HG03066 (cell line): Measurements from ENCODE around the gene RALGPS1.

Experiments used
- ATAC-seq: cut with Tn5 transposase; IDR thresholded peaks from one replicate; pipeline ENCODE4 v1.9.1; 2021; ENCODE audit warnings: low read depth; ENCODE audit not compliant: unreplicated experiment

RALGPS1 gene

DNA sequence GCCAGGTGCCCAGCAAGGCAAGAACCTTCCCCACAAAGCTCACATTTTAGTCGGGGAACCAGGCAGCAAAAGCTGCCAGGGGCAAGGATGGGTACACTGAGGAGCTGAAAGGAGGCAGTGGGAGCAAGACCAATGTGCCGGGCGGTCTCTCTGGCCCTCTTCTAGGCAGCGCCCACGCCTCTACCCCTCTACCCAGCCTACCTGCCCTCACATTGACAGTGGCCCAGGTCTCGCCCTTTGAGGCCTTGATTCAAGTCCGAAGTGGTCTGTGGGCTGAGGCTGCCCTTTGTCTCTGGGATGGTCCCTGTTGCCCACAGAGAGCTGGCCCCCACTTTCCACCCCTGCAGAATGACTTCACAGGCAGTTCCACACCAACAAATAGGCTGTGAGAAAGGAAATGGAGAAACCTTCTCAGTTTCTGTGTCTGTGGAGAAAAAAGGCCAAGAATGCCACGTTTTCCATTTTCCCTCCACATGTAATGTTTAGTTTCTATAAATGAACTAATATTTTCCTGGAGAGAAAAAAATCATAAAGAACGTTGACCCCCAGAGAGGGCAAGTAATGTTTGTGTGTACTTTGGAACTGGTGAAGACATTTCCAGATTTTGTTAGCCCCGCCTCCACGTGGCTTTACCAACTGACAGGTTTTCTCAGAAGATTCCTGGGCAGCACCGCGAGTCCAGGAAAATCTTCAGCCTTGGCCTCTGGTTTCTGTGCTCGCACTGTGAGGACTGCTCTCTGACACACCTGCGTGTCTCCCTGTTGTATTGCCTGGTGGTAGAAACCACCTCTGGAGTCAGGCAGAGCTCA, 265.3 kb downstream of the RALGPS1 start:
- ATAC-seq = no peak

DNA sequence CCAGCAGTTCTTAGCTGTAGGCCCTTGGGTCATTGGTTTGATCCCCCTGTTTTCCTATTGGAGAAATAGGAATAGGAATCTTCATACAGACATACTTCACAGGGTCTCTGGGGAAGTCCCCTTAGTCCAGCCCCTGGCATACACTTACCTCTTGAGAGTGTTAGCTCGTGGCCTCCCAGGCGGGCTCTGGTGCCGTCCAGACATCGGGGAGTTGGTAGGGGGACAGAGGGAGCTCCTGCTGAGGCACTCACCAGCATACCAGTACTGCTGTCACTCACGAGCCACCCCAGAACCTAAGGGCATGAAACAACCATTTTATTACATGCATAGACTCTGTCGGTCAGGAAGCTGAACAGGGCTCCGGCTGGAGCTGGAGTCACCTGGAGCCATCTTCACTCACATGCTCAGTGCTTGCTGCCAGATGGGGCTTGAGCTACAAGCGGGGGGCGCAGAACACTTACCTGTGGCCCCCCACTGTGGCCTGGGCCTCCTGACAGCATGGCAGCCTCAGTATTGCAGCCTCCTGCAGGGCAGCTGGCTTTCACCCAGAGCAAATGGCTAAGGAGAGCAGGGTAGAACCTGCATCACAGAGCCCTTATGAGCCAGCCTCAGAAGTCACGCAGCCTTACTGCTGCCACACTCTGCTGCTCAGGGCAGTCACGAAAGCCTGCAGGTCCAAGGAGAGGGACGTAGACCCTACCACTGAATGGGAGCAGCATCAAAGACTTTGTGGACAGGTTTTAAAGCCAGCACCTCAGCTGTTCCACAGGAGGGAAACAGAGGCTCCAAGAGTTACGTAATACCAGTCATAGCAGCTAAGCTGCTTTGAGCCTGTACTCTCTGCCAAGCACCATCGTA, 266.1 kb downstream of the RALGPS1 start:
- no peak for ATAC-seq

DNA sequence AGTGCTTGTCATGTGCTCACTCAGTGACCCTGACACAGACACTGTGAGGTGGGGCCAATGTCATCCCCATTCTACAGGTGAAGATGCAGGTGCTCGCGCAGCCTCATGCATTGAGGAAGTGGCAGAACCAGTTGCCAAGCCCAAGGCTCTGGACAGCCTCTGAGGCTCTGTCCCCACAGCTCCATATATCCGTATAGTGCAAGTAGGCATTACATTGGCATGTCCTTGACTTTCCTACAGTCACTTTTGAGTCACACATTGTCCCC, 266.7 kb downstream of the RALGPS1 start:
- ATAC-seq = no peak

DNA sequence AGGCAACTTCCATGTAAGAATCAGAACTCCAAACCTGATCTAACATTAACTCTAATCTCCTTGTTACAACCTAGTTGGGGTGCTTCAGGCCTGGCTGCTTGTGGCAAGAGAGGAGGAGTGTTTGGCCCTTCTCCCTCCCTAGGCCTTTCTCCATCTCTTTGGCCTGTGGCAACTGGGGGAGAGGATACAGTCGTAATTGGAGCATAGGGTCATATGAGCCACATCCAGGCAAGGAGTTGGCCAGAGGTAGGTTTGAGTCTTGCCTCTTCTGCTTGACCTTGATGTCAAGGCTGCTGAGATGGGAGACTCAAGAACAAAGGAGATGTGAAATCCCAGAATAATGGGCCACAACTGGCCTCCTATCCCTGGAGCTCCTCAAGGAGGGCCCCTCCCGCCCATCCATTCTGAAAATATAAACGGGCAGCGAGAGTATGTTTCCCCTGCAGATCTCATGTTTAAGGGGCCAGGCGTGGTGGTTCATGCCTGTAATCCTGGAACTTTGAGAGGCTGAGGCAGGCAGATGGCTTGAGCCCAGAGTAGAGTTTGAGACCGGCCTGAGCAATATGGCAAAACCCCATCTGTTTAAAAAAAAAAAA, 267.1 kb downstream of the RALGPS1 start:
- no peak for ATAC-seq

DNA sequence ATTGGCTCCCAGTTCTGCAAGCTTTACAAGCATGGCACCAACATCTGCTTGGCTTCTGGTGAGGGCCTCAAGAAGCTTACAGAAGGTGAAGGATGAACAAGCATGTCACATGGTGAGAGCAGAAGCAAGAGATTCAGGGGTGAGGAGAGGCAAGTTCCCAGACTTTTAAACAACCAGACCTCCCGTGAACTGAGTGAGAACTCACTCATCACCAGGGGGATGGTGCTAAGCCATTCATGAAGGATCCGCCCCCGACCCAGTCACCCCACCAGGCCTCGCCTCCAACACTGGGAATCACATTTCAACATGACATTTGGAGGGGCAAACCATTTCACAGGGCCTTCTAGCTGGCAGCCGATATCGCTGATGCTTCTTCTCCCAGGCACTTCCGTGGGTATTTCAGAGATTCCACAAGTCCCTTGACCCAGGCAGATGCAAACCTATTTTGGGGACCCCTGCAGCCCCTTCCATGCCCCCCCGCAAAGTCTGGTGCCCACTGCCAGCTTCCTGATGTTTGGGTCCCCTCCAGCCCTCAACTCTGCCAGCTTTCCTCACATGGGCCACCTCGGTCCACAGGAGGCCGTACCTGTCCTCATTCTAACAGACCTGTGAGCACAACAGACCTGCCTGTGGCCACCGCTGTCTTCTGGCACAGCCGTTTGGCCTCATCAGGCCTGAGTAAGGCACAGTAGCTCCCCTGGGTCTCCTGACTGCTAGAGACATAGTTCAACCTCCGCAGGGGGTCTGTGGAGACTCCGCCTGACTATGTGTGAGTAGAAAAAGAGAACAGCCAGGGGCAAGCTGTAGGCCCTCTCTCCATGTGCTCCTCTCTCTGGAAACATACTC, 268.5 kb downstream of the RALGPS1 start:
- ATAC-seq = no peak

DNA sequence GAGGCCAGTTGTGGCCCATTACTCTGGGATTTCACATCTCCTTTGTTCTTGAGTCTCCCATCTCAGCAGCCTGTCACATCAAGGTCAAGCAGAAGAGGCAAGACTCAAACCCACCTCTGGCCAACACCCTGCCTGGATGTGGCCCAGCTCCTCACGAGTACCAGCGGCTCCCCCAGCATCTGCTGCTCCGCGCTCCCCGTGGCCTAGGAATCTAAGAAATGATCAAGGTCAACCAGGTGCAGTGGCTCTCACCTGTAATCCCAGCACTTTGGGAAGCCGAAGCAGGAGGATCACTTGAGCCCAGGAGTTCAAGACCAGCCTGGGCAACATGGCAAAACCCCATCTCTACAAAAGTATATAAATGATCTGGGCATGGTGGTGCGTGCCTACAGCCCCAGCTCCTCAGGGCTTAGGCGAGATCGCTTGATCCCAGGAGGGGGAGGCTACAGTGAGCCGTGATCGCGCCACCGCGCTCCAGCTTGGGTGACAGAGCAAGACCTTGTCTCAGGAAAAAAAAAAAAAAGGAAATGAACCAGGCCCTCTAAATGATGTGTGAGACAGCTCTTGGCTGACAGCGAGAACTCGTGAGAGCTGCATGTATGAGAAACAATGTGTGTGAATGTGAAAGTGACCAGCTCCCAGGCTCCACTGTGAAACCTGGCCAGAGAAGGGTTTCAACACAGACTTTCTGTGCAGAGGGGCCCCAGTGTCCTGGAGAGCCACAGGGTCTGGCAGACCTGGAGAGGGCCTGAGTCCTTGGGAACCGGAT, 269.4 kb downstream of the RALGPS1 start:
- peak; percentile 72 for ATAC-seq

DNA sequence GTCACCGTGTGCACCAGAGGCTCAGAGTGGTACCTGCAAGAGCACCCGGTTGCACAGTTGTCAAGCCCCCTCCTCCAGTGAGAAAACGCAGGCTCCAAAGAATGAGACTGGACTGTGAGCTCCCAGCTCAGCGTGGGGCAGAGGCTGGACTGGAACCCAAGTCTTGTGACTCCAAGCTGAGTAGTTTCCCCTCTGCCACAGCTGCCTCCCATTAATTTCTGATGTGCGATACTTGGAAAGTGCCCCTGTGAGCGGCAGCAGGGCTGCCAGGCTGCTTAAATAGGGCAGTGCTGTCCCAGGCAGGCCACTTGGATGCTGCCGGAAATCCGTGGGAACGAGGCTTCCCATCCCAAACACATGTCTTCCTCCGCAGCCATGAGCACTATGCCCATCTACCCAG, 270.1 kb downstream of the RALGPS1 start:
- ATAC-seq = no peak

DNA sequence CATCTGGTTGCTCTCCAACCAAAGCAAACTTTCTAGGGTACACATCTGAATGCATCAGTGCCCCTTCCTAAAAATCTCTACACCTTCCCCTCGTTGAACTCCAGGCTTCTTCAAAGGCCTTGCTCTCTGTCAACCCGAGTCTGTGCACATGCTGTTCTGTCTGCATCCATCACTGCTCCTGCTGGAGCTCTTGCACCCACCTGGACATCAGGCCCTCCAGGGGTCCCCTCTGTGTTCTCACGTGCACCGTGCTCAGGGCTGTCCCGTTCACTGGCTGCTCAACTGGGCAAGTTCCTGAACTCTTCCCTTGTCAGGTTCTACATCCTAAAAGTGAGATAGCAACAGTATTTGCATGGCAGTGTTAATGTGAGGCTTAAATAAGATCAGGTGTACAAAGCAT, 270.6 kb downstream of the RALGPS1 start:
- no peak for ATAC-seq

DNA sequence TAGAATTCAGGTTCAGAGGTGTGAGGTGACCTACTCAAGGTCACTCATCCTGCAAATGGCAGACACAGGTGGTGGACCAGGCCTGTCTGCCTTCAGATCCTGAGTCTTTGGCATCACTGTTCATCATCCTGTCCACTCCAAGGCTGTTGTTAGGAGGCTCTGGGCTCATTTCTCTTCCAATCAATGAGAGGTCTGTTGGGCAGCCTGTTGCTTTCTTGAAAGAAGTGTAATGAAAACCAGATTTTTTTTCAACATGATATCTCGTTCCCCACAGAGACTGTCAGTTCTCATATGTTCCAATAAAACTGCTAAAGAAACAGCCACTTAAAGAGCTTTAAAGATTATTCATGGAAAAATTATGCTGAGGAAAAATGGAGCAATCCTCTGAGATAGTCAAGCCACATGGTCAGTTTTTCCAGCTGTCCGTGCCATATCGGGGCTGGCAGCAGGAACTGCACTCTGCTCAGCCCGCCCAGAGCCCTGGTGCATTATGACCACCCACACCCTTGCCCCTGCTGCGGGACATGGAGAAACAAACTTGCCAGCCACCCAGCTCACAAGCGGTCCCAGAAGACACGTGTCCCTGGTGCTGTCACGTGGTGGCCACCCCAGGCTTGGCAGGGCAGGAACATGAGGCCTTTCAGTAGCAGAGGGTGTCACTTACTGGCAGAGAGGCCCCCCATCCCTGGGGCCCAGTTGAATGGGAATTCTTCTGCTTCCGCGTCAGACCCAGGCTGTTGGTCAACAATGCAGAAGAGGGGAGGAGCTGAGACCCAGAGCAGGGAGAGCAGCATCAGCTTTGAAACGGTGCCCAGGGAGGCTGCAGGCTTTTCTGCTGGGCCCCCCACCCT, 271.6 kb downstream of the RALGPS1 start:
- no peak for ATAC-seq

DNA sequence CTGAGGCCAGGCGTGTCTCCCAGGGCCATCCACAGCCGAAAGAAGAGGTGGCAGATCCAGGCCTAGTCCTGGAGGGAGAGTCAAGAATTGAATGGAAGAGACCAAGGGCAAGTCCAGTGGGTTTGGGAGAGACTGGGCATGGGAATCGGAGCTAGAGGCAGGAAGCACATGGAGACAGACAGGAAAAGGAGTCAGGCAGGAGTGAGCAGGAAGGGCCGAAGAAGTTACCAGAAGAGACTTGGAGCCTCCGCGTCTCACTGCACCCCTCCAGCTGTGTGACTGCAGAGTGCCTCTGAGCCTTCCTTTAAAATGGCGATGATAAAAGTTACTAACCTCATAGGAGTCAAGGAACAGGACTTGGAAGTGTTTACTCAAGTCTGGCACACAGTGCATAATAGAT, 272.2 kb downstream of the RALGPS1 start:
- ATAC-seq = no peak

DNA sequence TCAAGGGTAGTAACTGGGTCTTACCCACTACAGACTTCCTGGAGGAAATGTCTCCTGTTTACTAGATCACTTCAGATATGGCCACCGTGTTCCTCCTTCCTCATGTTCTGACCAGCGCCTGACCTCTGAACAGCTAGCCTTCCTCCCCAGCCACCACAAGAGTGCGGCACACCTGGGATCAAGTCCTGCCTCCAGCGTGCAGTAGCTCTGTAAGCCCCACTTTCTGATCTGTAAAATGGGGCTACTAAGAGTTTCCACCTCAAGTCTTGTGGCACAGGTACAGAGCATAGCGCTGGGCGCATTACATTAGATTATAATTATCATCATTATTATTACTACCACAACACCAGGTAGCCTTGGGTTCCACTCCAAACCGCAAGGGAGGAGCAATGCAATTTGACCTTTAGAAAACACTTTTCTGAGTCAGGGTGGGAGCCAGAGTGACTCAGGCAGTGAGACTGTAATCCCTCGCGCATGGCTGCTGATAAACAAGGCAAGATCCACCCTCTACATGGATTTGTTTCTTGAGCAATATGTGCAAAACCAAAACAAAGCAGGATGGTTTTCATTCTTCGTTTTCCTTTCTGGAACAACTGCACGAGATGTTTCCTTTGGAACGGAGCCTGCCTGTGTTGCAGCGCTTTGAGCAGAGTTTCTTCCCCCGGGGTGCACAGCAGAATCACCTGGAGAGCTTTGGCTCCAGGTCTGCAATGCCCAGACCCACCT, 272.8 kb downstream of the RALGPS1 start:
- ATAC-seq = no peak

DNA sequence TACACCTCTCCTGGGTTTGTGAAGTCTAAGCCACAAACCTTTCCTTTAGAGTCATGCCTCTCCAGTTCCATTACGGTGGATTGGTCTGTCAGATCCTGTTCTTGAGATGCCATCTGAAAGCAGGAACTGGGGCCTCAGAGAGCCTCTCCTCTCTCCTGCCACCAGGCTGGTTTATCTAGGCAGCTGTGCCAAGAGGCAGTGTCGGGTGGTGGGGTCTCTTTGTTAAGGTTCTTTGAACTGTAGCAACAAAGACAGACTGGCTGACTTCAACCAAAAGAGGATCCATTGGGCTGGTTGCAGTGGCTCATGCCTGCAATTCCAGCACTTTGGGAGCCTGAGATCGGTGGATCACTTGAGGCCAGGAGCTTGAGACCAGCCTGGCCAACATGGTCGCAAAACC, 273.8 kb downstream of the RALGPS1 start:
- ATAC-seq = no peak

DNA sequence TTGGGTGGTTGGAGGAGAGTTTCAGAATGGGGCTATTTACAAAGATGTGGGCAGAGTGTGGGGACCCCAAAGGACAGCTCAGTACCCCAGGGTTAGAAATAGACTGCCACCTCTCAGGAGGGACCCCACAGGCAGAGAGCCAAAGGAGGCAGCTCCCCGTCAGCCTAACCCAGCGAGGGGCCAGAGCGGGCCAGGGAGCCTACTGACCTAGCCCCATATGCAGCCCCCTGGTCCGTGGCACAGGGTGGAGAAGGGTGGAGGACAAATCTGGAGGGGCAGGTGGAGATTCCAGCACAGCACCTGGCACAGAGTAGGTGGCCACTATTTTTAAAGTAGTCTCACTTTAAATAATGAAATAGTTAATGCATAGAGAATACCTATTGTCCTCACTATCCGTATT, 275.0 kb downstream of the RALGPS1 start:
- no peak for ATAC-seq

DNA sequence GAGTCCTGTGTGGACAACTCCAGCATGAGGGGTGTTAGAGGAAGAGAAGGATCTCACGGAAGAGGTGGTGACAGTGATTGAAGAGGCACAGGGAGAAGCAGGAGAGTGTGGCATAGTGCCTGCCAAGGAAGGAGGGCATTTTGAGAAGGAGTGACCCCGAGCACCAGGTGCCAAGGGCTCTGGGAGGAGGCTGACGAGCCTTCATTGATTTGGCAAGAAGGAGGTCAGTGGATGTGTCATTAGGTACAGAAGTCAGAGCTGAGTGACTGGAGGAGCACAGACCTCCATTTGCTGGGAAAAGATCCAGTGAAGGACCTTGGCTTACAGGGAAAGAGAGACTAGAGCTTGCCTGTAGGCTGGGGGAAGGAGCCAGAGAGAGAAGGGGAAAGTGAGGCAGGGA, 278.2 kb downstream of the RALGPS1 start:
- ATAC-seq = no peak

DNA sequence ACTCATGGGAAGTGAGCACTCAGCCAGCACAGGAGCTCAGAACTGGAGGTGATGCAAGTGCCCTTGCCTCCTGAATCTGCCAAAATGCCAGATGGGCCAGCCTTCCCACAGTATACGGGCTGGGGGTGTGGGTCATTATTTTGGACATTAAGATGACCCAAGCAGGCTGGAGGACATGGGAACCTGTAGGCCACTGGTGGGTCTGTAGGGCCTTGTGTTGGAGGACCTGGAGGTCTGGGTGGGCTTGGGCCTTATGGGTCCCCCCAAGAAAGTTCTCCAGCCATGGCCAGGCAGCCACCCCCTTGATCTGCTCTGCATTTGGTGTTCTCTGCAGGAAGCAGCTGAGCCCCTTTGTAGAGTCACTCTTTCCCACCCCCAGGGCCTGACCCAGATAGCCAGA, 278.9 kb downstream of the RALGPS1 start:
- no peak for ATAC-seq

DNA sequence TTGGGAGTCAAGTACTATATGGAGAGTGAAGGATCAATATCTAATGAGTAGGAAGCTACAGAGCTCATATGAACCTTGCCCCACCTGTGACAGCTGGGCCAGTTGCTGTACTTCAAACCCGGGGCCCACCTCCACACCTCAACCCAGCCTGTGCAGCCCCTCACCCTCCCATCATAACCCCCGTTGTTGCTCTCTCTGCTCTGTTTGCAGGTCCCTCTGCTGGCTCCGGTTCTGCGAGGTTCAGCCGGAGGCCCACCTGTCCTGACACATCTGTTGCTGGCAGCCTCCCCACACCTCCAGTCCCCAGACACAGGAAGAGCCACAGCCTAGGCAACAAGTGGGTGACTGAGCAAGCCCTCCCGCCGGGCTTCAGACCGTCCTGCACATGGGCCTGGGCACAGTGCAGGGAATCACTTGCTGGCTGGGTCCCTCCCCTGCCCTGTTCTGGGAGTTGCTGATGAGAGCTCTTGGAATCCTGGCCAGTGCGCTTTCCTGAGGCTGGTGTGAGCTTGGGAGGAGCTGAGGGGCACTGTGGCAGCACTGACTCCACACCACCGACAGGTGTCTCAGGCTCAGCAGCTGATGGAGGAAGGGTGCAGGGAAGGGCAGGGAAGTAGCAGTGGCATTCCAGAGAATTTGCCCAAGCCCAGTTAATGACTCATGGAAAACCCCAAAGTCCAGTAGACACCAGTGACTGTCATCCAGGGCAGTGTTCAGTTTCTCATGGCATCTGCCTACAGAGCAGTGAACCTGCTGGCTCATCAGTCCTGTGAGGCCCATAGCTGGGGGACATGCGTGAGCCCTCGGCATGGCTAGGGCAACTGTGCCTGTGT, 280.5 kb downstream of the RALGPS1 start:
- ATAC-seq = no peak

DNA sequence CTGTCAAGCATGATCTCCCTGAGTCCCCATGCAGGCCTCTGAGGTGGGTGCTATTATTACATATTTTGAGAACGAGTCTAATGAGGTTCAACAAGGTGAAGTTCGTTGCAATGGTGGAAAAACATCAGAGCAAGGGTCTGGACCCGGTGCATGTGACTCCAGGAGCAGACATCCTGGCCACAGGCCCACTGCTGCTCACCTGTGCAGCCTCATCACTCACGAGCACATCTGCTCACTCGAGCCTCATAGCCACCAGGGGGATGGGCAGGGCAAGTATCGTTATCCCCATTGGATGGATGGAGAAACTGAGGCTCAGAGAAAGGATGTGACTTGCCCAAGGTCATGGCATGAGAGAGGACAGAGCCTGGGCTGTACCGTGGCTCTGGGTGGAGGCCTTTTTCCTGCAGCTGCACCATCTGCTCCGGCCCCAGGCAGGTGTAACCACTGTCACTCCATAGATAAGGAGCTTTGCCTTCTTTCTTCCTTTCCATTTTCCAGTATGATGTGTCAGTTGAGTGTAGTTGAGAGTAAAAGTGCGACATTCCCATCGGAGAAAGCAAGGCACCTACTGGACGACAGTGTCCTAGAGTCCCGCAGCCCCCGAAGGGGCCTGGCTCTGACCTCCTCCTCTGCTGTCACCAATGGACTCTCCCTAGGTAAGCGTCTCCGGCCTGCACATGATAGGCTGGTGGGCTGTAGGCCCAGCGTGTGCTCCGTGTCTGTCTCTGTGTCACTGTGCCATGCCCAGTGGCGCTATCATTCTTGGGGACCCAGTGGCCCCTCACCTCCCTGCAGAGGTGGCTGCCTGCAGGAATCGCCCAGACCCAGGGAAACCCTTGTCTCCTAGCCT, 281.6 kb downstream of the RALGPS1 start:
- no peak for ATAC-seq
